ENCODE data around the gene MPRIP. TPM values are rescaled to one million over a fixed set of nuclear protein-coding genes. Genes with fewer than 3 reads are reported as not detected.

The MPRIP gene
- total and polyA plus RNA-seq, 8 donors = 80.2 to 518 (median 190) TPM

DNA sequence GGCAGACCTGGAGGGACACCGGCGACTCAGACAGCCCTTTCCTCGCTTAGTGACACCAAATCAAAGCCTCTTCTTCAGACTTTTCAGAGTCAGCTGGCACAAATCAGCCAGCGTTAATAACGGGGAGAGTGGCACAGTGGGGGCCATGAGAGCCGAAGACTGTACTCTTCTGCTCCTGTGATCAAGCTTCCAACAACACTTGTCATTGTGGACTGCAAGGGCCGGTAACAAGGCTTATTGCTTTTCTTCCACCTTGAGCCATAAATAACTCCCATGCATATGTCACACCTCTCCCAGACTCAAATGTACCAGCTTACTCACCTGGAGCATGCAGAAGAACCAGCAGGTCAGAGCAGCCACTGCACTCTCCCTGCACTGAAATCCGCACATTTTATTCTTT, 181.9 kb downstream of the MPRIP start:
- Histone ChIP-seq H3K27me3 (no peaks in the 10 kb centered on the region), H3K9me3 (no peaks in the 10 kb centered on the region), H3K4me3 (no peak overlapping the region), H3K4me1 (peaks cover 3 to 14% (median 8%) of the 10 kb centered on the region in 4 donors), H3K36me3 (peaks cover 91 to 100% (median 100%) of the 10 kb centered on the region in 4 donors), H3K27ac (no peak overlapping the region)
- DNase-seq = no peak
- WGBS, 5 donors = 81 to 93% (median 90%) methylated on average over 8 of the region's 8 CpGs
- intact Hi-C loops (cut with DNase I; ENCODE audit: low total_unique reads) = no loop called here
- no peak for TF ChIP-seq POLR2AphosphoS5 (IDR thresholded peaks at IDR 0.05)
- TF ChIP-seq, protein P1, sequence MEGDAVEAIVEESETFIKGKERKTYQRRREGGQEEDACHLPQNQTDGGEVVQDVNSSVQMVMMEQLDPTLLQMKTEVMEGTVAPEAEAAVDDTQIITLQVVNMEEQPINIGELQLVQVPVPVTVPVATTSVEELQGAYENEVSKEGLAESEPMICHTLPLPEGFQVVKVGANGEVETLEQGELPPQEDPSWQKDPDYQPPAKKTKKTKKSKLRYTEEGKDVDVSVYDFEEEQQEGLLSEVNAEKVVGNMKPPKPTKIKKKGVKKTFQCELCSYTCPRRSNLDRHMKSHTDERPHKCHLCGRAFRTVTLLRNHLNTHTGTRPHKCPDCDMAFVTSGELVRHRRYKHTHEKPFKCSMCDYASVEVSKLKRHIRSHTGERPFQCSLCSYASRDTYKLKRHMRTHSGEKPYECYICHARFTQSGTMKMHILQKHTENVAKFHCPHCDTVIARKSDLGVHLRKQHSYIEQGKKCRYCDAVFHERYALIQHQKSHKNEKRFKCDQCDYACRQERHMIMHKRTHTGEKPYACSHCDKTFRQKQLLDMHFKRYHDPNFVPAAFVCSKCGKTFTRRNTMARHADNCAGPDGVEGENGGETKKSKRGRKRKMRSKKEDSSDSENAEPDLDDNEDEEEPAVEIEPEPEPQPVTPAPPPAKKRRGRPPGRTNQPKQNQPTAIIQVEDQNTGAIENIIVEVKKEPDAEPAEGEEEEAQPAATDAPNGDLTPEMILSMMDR (IDR thresholded peaks at IDR 0.05) = no peak
- TF ChIP-seq POLR2A (IDR thresholded peaks at IDR 0.05) = no peak
- TF ChIP-seq EP300 (IDR thresholded peaks at IDR 0.05) = no peak

DNA sequence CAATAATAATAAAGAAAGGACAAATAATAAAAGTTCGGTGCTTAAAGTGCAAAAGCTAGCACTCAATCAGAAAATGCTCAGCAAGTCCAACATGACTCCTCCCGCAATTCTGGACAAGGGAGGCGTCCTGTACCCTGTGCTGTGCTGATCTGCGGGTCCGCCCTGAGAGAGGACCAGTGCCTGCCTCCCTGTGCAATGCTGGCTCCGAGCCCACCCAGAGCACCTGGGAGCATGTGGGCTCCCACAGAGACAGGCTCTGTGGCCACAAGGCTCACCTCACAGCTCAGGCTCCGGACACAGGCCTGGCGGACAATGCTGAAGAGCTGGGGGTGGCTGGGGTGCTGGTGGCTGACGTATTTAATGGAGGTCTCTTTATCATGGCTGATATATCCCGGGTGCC, 183.6 kb downstream of the MPRIP start:
- H3K9me3 ChIP-seq = no peaks in the 10 kb centered on the region
- H3K4me3 ChIP-seq = no peak overlapping the region
- intact Hi-C loops (cut with DNase I; ENCODE audit: low total_unique reads) = no loop called here
- no peaks in the 10 kb centered on the region for H3K27me3 ChIP-seq
- no peak for DNase-seq
- no peak overlapping the region for H3K27ac ChIP-seq
- TF ChIP-seq POLR2A (IDR thresholded peaks at IDR 0.05) = no peak
- no peak for TF ChIP-seq EP300 (IDR thresholded peaks at IDR 0.05)
- TF ChIP-seq, protein P1 (IDR thresholded peaks at IDR 0.05) = no peak
- TF ChIP-seq POLR2AphosphoS5 (IDR thresholded peaks at IDR 0.05) = no peak
- peaks cover 92 to 100% (median 100%) of the 10 kb centered on the region in 4 donors for H3K36me3 ChIP-seq
- H3K4me1 ChIP-seq = peaks cover 4 to 15% (median 10%) of the 10 kb centered on the region in 4 donors
- 91 to 96% (median 95%) methylated on average over 10 of the region's 10 CpGs for WGBS, 5 donors

DNA sequence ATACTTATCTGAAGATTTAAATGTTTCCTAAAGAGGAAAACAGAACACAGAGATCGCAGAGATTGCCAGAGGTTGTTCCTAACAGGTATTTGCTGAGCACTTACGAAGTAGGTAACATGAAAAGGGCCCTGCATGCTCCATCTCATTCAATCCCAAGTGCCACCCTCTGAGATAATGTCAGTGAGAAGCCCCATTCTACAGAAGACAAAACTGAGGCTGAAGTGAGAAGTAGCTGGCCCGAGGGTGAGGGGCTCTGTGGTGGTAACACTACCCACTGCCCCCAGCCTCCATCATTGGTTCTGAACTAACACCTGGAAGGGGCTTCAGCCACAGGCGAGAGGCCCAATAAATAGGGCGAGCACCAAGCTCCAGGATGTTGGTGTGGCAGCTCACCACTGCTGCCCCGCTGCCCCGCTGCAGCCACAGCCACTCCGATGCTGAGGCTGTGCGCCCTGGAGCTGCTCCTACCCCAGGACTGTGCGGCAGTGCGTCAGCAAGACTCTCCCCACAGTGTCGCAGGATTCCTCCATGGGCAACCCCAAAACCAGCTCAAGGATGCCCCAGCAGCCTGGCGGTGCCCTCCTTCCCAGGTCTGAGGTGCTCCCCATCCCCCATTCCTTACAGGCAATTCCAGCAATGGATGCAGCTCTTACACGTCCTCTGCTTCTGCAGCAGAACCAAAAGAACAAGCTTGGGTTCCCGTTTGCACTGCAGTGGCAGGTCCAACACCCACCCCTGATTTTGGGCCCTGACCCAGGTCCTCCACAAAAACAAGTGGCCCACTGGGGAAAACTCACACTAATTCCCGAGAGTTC, 184.4 kb downstream of the MPRIP start:
- Histone ChIP-seq H3K36me3 (peaks cover 92 to 100% (median 100%) of the 10 kb centered on the region in 4 donors), H3K4me1 (peaks cover 4 to 17% (median 10%) of the 10 kb centered on the region in 4 donors), H3K4me3 (no peak overlapping the region), H3K27me3 (no peaks in the 10 kb centered on the region), H3K9me3 (no peaks in the 10 kb centered on the region), H3K27ac (no peak overlapping the region)
- 94 to 98% (median 95%) methylated on average over 14 to 16 of the region's 16 CpGs for WGBS, 5 donors
- TF ChIP-seq EP300 (IDR thresholded peaks at IDR 0.05) (no peak), POLR2A (IDR thresholded peaks at IDR 0.05) (no peak), POLR2AphosphoS5 (IDR thresholded peaks at IDR 0.05) (no peak)
- TF ChIP-seq, protein P1 (IDR thresholded peaks at IDR 0.05) = no peak
- intact Hi-C loops (cut with DNase I; ENCODE audit: low total_unique reads) = no loop called here
- no peak for DNase-seq

DNA sequence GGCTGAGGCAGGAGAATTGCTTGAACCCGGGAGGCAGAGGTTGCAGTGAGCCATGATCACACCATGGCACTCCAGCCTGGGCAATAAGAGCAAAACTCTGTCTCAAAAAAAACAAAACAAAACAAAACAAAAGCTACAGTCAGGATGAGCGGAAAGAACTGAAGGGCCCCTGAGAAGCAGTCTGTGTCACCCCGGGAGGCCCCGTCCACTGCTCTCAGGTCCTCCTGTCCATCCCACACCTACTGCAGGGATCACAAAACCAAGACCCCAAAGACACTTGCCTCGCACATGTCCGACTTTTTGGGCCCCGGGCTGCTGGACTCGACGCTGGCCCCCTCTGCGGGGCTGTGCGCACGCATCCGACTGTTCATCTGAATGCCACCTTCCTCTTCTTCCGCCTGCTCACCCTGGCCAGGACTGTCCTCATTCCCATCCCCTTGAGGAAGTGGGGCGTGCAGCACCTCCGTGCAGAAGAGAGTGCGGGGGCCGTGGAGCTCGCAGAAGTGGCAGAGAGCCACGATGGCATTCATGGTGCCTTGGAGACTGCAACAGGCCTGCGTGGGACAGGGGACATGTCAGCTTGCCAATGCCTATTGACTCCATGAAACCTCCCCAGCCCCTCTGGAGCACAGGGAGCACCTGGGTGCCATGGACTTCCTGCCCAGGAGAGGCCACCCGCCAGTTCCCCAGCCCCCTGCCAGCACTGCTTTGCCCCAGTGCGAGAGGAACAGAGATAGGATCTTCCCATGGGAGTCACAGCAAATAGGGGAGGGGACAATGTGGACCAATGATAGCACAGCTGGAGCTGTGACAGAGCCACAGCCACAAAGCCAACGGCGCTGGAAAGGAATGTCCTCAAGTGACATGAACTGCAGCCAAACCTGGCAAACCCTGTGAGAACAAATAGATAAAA, 185.6 kb downstream of the MPRIP start:
- peaks cover 6 to 29% (median 16%) of the 10 kb centered on the region in 4 donors for H3K4me1 ChIP-seq
- no peak overlapping the region for H3K4me3 ChIP-seq
- TF ChIP-seq POLR2AphosphoS5 (IDR thresholded peaks at IDR 0.05) (no peak), EP300 (IDR thresholded peaks at IDR 0.05) (no peak), POLR2A (IDR thresholded peaks at IDR 0.05) (no peak)
- 79 to 88% (median 82%) methylated on average over 25 of the region's 25 CpGs for WGBS, 5 donors
- no peaks in the 10 kb centered on the region for H3K27me3 ChIP-seq
- no peaks in the 10 kb centered on the region for H3K9me3 ChIP-seq
- intact Hi-C loops (cut with DNase I; ENCODE audit: low total_unique reads) = no loop called here
- peaks cover 90 to 100% (median 100%) of the 10 kb centered on the region in 4 donors for H3K36me3 ChIP-seq
- H3K27ac ChIP-seq = no peak overlapping the region
- DNase-seq = peak in 1 of 2 donors; percentile 67
